GM12878 (cell line): ENCODE measurements around the gene NFATC2.

Experiments
- CBFB ChIP-seq: IDR thresholded peaks from 2 replicates; pipeline ENCODE4 v1.6.1; 2016; ENCODE audit warnings: antibody characterized with exemption, low read depth
- EZH2 ChIP-seq: IDR thresholded peaks from 2 replicates; pipeline ENCODE4 v1.6.1; 2012; ENCODE audit warnings: low read depth, mild to moderate bottlenecking, control low read depth, inconsistent platforms, low read length, borderline replicate concordance; ENCODE audit not compliant: control insufficient read depth
- FOXM1 ChIP-seq: IDR thresholded peaks from 2 replicates; pipeline ENCODE4 v1.6.1; 2012; ENCODE audit warnings: low read depth, mild to moderate bottlenecking, inconsistent platforms, low read length, moderate library complexity
- JUND ChIP-seq: IDR thresholded peaks from 2 replicates; pipeline ENCODE4 v1.6.1; 2012; ENCODE audit warnings: low read depth, mild to moderate bottlenecking, low read length, improper control_type of control experiment, moderate library complexity
- MTA3 ChIP-seq: IDR thresholded peaks from 2 replicates; pipeline ENCODE4 v1.6.1; 2012; ENCODE audit warnings: low read length, inconsistent platforms, borderline replicate concordance
- NFYB ChIP-seq: IDR thresholded peaks from 2 replicates; pipeline ENCODE4 v1.6.1; 2011; ENCODE audit warnings: low read depth, mild to moderate bottlenecking, low read length, improper control_type of control experiment, moderate library complexity; ENCODE audit not compliant: insufficient read depth
- PAX5 ChIP-seq: IDR thresholded peaks from 2 replicates; pipeline ENCODE4 v1.6.1; 2011; ENCODE audit warnings: low read depth, low read length, borderline replicate concordance
- SRF ChIP-seq, 2 experiments: IDR thresholded peaks; 2 replicates each; pipeline ENCODE4 v1.6.1; 2011; ENCODE audit warnings: low read depth in 2 of 2, low read length in 2 of 2, mild to moderate bottlenecking in 1 of 2, moderate library complexity in 1 of 2
- SUZ12 ChIP-seq: fragments of 200-600 bp; sonication (generic); IDR thresholded peaks from one replicate; pipeline ENCODE4 v1.6.1; 2018; ENCODE audit warnings: antibody characterized with exemption, mild to moderate bottlenecking; ENCODE audit not compliant: unreplicated experiment
- ZBTB4 ChIP-seq: fragments of 450-650 bp; formaldehyde crosslinking; IDR thresholded peaks from 2 replicates; pipeline ENCODE4 v1.4.0; 2022; ENCODE audit warnings: mild to moderate bottlenecking, moderate library complexity
- TF ChIP-seq, protein P1 (sequence below): IDR thresholded peaks from 2 replicates; pipeline ENCODE4 v1.6.1; 2011; ENCODE audit warnings: low read depth, low read length, improper control_type of control experiment, borderline replicate concordance
- TF ChIP-seq, protein P2 (sequence below): IDR thresholded peaks from 2 replicates; pipeline ENCODE4 v1.6.1; 2012; ENCODE audit warnings: low read depth, low read length, improper control_type of control experiment

DNA sequence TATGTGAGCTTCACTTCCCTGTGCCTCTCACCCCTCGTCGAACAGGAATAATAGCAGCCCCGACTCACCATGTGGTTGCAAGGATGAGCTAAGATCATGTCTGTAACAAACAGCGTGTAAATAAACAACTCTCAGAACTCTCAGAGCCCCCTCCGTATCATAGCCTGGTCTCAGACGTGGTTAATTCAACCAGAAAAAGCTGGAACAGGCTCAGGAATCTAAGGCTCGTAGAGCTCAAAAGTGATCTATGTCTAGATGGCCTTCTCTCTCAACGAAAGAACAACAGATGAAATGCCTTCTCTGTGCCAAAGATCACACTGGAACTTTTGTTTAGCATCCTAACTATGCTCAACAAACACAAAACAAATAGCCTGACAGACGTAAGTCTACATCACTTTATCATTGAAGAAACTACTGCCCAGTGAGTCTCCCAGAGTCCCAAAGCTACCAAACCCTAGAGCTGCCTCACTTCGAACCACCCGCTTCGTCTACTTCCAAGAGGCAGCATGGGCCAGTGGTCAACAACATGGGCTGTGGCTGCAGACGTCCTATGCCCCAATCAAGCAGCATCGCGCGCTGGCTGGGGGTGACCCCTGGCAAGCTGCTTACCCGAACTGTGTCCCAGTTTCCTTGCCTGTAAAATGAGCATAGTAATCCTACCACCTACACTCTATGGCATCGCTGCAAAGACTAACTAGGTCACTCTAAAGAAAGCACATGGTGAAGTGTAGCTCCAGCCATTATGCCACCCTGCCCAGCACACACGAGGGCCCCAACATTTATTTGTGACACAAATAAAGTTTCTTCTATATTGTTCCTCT is 35.1 kb downstream of the NFATC2 start:
- TF ChIP-seq, protein P1, sequence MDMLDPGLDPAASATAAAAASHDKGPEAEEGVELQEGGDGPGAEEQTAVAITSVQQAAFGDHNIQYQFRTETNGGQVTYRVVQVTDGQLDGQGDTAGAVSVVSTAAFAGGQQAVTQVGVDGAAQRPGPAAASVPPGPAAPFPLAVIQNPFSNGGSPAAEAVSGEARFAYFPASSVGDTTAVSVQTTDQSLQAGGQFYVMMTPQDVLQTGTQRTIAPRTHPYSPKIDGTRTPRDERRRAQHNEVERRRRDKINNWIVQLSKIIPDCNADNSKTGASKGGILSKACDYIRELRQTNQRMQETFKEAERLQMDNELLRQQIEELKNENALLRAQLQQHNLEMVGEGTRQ = no peak
- TF ChIP-seq SUZ12 = no peak
- TF ChIP-seq ZBTB4 (CRISPR knock-in tag) = no peak
- TF ChIP-seq CBFB = no peak
- TF ChIP-seq MTA3 = no peak
- no peak for TF ChIP-seq NFYB
- no peak for TF ChIP-seq JUND
- TF ChIP-seq FOXM1 = no peak
- TF ChIP-seq, protein P2, sequence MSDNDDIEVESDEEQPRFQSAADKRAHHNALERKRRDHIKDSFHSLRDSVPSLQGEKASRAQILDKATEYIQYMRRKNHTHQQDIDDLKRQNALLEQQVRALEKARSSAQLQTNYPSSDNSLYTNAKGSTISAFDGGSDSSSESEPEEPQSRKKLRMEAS = no peak
- no peak for TF ChIP-seq PAX5
- TF ChIP-seq SRF (IDR thresholded peaks at IDR 0.05; ENCODE audit: low read depth in 2 of 2, low read length in 2 of 2) = no peak
- no peak for TF ChIP-seq EZH2
